Measurements from ENCODE around the gene TEAD3. TPM values are rescaled to one million over a fixed set of nuclear protein-coding genes. Genes with fewer than 3 reads are reported as not detected.
A peak's percentile ranks its signal among the peaks of the same experiment; 100 is the strongest.

Gene TEAD3
- total RNA-seq, 1 experiment from 2014 or later: 34.3 TPM

DNA sequence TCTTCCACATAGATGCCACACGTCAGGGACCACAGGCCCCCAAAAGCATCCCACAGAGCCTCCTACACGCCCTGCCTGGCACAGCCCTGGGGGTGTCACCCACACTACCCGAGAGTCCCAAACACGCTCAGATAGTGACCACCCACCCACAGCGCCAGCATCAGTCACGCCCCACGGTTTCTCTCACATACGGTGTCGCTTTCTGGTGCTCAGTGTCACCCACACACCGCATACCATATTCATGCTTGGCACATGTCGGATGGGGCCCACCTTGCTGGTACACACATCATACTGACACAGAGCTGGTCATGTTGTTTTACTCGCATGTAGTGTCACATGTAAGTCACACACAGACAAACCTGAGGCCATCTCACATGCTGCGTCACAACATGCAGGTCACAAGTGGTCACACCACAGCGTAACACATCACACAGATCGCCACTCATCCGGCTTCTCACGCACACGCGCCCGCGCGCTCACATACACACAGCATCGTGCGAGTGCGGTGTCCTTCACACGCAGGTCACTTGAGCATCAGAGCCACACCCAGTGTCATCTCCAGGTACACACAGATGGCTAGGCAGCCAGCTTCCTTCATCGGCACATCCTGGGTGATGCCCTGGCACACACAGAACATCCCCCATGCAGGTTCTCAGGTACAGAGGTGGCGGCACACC lies 3.4 kb downstream of the TEAD3 start:
- peaks cover 11% of the 10 kb centered on the region for H3K27me3 Mint-ChIP-seq (ENCODE audit: low read depth)
- H3K36me3 Mint-ChIP-seq: no peaks in the 10 kb centered on the region
- ATAC-seq (no peak), DNase-seq (ENCODE audit: low spot score) (no peak)
- no peaks in the 10 kb centered on the region for H3K9me3 Mint-ChIP-seq
- no peak for TF ChIP-seq HMGA2 (CRISPR knock-in tag; IDR thresholded peaks at IDR 0.05)
- TF ChIP-seq, protein P1, sequence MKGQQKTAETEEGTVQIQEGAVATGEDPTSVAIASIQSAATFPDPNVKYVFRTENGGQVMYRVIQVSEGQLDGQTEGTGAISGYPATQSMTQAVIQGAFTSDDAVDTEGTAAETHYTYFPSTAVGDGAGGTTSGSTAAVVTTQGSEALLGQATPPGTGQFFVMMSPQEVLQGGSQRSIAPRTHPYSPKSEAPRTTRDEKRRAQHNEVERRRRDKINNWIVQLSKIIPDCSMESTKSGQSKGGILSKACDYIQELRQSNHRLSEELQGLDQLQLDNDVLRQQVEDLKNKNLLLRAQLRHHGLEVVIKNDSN (CRISPR knock-in tag; IDR thresholded peaks at IDR 0.05): no peak
- TF ChIP-seq TEAD4 (CRISPR knock-in tag; IDR thresholded peaks at IDR 0.05): no peak
- no peak for TF ChIP-seq TEAD1 (CRISPR knock-in tag; IDR thresholded peaks at IDR 0.05)
- TF ChIP-seq NR1H2 (CRISPR knock-in tag; IDR thresholded peaks at IDR 0.05): no peak
- TF ChIP-seq JAZF1 (CRISPR knock-in tag; IDR thresholded peaks at IDR 0.05): no peak
- TF ChIP-seq, protein P2, sequence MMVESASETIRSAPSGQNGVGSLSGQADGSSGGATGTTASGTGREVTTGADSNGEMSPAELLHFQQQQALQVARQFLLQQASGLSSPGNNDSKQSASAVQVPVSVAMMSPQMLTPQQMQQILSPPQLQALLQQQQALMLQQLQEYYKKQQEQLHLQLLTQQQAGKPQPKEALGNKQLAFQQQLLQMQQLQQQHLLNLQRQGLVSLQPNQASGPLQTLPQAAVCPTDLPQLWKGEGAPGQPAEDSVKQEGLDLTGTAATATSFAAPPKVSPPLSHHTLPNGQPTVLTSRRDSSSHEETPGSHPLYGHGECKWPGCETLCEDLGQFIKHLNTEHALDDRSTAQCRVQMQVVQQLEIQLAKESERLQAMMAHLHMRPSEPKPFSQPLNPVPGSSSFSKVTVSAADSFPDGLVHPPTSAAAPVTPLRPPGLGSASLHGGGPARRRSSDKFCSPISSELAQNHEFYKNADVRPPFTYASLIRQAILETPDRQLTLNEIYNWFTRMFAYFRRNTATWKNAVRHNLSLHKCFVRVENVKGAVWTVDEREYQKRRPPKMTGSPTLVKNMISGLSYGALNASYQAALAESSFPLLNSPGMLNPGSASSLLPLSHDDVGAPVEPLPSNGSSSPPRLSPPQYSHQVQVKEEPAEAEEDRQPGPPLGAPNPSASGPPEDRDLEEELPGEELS (CRISPR knock-in tag; IDR thresholded peaks at IDR 0.05): no peak
- TF ChIP-seq FOXK1 (CRISPR knock-in tag; IDR thresholded peaks at IDR 0.05): no peak
- peak overlapping the region; percentile 41; the same call in 1 of the 2 replicates for H3K27ac Mint-ChIP-seq
- ChIA-PET POLR2A (no interaction called here), CTCF (no interaction called here)
- H3K4me1 Mint-ChIP-seq: peaks cover 66% of the 10 kb centered on the region
- H3K4me3 Mint-ChIP-seq: peak overlapping the region; percentile 39; the same call in 1 of the 2 replicates

DNA sequence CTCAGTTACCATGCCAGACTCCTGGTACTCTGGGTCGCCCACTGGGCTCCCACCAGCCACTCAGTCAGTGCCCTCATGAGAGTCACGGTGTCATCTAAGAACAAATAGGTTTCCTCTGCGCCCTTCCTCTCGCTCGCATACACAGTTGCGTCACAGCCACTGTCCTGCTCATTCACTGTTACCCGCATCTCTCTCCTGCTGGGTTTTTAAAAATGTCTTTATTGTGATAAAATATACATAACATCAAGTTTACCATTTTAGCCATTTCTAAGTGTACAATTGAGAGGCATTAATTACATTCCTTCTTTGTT lies 4.0 kb downstream of the TEAD3 start:
- no peaks in the 10 kb centered on the region for H3K9me3 Mint-ChIP-seq
- H3K36me3 Mint-ChIP-seq: no peaks in the 10 kb centered on the region
- ChIA-PET CTCF (interaction anchor here (0.7 to 1.8 kb wide), 4 partner anchors 22 to 151 kb away, joined by 3 to 8 read pairs (median 4); partner anchors contain the start of gene RPL10A), POLR2A (interaction anchor here (4.2 kb wide), 1 partner anchor 21 kb away, joined by 35 read pairs; no protein-coding TSS in a partner anchor)
- peaks cover 67% of the 10 kb centered on the region for H3K4me1 Mint-ChIP-seq
- no peak for DNase-seq (ENCODE audit: low spot score)
- no peak overlapping the region for H3K27ac Mint-ChIP-seq
- H3K4me3 Mint-ChIP-seq: peak overlapping the region; percentile 49
- no peak for ATAC-seq
- H3K27me3 Mint-ChIP-seq (ENCODE audit: low read depth): peaks cover 10% of the 10 kb centered on the region
- TF ChIP-seq HMGA2 (CRISPR knock-in tag; IDR thresholded peaks at IDR 0.05) (no peak), ZNF138 (CRISPR knock-in tag; conservative IDR thresholded peaks at IDR 0.05) (no peak), RORB (CRISPR knock-in tag; IDR thresholded peaks at IDR 0.05) (no peak), OVOL2 (CRISPR knock-in tag; IDR thresholded peaks at IDR 0.05; ENCODE audit: borderline replicate concordance) (no peak), TCF7 (CRISPR knock-in tag; IDR thresholded peaks at IDR 0.05; ENCODE audit: low read depth) (no peak), NR1H2 (CRISPR knock-in tag; IDR thresholded peaks at IDR 0.05) (no peak), KAT7 (CRISPR knock-in tag; IDR thresholded peaks at IDR 0.05; ENCODE audit: borderline replicate concordance) (no peak), ZNF423 (CRISPR knock-in tag; IDR thresholded peaks at IDR 0.05) (no peak), ETV6 (CRISPR knock-in tag; IDR thresholded peaks at IDR 0.05) (no peak)
- TF ChIP-seq, protein P3, sequence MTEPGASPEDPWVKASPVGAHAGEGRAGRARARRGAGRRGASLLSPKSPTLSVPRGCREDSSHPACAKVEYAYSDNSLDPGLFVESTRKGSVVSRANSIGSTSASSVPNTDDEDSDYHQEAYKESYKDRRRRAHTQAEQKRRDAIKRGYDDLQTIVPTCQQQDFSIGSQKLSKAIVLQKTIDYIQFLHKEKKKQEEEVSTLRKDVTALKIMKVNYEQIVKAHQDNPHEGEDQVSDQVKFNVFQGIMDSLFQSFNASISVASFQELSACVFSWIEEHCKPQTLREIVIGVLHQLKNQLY (CRISPR knock-in tag; IDR thresholded peaks at IDR 0.05): no peak
- TF ChIP-seq, protein P4, sequence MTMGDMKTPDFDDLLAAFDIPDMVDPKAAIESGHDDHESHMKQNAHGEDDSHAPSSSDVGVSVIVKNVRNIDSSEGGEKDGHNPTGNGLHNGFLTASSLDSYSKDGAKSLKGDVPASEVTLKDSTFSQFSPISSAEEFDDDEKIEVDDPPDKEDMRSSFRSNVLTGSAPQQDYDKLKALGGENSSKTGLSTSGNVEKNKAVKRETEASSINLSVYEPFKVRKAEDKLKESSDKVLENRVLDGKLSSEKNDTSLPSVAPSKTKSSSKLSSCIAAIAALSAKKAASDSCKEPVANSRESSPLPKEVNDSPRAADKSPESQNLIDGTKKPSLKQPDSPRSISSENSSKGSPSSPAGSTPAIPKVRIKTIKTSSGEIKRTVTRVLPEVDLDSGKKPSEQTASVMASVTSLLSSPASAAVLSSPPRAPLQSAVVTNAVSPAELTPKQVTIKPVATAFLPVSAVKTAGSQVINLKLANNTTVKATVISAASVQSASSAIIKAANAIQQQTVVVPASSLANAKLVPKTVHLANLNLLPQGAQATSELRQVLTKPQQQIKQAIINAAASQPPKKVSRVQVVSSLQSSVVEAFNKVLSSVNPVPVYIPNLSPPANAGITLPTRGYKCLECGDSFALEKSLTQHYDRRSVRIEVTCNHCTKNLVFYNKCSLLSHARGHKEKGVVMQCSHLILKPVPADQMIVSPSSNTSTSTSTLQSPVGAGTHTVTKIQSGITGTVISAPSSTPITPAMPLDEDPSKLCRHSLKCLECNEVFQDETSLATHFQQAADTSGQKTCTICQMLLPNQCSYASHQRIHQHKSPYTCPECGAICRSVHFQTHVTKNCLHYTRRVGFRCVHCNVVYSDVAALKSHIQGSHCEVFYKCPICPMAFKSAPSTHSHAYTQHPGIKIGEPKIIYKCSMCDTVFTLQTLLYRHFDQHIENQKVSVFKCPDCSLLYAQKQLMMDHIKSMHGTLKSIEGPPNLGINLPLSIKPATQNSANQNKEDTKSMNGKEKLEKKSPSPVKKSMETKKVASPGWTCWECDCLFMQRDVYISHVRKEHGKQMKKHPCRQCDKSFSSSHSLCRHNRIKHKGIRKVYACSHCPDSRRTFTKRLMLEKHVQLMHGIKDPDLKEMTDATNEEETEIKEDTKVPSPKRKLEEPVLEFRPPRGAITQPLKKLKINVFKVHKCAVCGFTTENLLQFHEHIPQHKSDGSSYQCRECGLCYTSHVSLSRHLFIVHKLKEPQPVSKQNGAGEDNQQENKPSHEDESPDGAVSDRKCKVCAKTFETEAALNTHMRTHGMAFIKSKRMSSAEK (CRISPR knock-in tag; IDR thresholded peaks at IDR 0.05; ENCODE audit: borderline replicate concordance): no peak
- TF ChIP-seq, protein P5, sequence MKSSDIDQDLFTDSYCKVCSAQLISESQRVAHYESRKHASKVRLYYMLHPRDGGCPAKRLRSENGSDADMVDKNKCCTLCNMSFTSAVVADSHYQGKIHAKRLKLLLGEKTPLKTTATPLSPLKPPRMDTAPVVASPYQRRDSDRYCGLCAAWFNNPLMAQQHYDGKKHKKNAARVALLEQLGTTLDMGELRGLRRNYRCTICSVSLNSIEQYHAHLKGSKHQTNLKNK (CRISPR knock-in tag; IDR thresholded peaks at IDR 0.05): no peak
- TF ChIP-seq, protein P6, sequence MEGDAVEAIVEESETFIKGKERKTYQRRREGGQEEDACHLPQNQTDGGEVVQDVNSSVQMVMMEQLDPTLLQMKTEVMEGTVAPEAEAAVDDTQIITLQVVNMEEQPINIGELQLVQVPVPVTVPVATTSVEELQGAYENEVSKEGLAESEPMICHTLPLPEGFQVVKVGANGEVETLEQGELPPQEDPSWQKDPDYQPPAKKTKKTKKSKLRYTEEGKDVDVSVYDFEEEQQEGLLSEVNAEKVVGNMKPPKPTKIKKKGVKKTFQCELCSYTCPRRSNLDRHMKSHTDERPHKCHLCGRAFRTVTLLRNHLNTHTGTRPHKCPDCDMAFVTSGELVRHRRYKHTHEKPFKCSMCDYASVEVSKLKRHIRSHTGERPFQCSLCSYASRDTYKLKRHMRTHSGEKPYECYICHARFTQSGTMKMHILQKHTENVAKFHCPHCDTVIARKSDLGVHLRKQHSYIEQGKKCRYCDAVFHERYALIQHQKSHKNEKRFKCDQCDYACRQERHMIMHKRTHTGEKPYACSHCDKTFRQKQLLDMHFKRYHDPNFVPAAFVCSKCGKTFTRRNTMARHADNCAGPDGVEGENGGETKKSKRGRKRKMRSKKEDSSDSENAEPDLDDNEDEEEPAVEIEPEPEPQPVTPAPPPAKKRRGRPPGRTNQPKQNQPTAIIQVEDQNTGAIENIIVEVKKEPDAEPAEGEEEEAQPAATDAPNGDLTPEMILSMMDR (IDR thresholded peaks at IDR 0.05): no peak
- TF ChIP-seq, protein P7, sequence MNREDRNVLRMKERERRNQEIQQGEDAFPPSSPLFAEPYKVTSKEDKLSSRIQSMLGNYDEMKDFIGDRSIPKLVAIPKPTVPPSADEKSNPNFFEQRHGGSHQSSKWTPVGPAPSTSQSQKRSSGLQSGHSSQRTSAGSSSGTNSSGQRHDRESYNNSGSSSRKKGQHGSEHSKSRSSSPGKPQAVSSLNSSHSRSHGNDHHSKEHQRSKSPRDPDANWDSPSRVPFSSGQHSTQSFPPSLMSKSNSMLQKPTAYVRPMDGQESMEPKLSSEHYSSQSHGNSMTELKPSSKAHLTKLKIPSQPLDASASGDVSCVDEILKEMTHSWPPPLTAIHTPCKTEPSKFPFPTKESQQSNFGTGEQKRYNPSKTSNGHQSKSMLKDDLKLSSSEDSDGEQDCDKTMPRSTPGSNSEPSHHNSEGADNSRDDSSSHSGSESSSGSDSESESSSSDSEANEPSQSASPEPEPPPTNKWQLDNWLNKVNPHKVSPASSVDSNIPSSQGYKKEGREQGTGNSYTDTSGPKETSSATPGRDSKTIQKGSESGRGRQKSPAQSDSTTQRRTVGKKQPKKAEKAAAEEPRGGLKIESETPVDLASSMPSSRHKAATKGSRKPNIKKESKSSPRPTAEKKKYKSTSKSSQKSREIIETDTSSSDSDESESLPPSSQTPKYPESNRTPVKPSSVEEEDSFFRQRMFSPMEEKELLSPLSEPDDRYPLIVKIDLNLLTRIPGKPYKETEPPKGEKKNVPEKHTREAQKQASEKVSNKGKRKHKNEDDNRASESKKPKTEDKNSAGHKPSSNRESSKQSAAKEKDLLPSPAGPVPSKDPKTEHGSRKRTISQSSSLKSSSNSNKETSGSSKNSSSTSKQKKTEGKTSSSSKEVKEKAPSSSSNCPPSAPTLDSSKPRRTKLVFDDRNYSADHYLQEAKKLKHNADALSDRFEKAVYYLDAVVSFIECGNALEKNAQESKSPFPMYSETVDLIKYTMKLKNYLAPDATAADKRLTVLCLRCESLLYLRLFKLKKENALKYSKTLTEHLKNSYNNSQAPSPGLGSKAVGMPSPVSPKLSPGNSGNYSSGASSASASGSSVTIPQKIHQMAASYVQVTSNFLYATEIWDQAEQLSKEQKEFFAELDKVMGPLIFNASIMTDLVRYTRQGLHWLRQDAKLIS (CRISPR knock-in tag; IDR thresholded peaks at IDR 0.05; ENCODE audit: borderline replicate concordance): no peak
- TF ChIP-seq, protein P1 (CRISPR knock-in tag; IDR thresholded peaks at IDR 0.05): no peak

Data from WTC11 (cell line).